ENCODE results near the gene GNG14. TPM values are rescaled to one million over a fixed set of nuclear protein-coding genes. Genes with fewer than 3 reads are reported as not detected.

GNG14 gene
- total RNA-seq, 4 donors from 2014 or later, result not detected

GRCh38 chr19:12667731-12668302 is 20.0 kb upstream of the GNG14 start:
- Histone ChIP-seq H3K27ac (replicated peaks in 1 of 4) (peak overlapping the region; percentile 77 to 94 (median 88)), H3K9me3 (no peaks in the 10 kb centered on the region), H3K36me3 (peaks cover 12 to 42% (median 34%) of the 10 kb centered on the region in 4 donors), H3K27me3 (no peaks in the 10 kb centered on the region), H3K4me1 (peaks cover 38 to 68% (median 52%) of the 10 kb centered on the region in 4 donors), H3K4me3 (peak overlapping the region; percentile 66 to 92 (median 74))
- 80% methylated on average over 4 of the region's 4 CpGs for WGBS
- intact Hi-C loops (cut with DNase I), result no loop called here
- TF ChIP-seq CTCF (IDR thresholded peaks at IDR 0.05) (no peak), POLR2AphosphoS5 (IDR thresholded peaks at IDR 0.05) (no peak)
- DNase-seq (ENCODE audit: extremely low spot score), result no peak

DNA sequence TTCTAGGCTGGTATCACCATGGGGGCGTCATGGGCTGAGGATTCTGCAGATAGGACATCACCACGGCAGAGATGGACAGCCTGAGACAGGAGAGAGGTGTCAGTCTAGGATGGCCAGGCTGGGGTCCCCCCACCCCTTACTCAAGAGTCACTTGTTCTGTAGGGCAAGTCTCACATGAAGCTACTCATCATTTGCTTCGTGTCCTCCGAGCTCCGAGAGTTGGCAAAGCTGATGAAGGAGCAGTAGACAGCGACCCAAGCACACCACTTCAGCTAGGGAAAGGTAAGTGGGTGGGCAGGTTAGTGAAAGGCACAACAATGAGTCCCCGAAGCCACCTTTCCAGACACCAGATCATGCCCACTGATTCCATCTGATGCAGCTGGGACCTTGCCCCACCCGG is 19.5 kb upstream of the GNG14 start:
- H3K27me3 ChIP-seq, result no peaks in the 10 kb centered on the region
- peaks cover 38 to 68% (median 52%) of the 10 kb centered on the region in 4 donors for H3K4me1 ChIP-seq
- no peak for DNase-seq (ENCODE audit: extremely low spot score)
- 68% methylated on average over 8 of the region's 8 CpGs for WGBS
- H3K9me3 ChIP-seq, result no peaks in the 10 kb centered on the region
- H3K36me3 ChIP-seq, result peaks cover 10 to 42% (median 34%) of the 10 kb centered on the region in 4 donors
- peak overlapping the region; percentile 66 to 92 (median 72) for H3K4me3 ChIP-seq
- TF ChIP-seq CTCF (IDR thresholded peaks at IDR 0.05) (no peak), POLR2A (IDR thresholded peaks at IDR 0.05; ENCODE audit: low read depth) (no peak), EP300 (IDR thresholded peaks at IDR 0.05) (no peak), POLR2AphosphoS5 (IDR thresholded peaks at IDR 0.05) (no peak)
- H3K27ac ChIP-seq (replicated peaks in 1 of 4), result peak overlapping the region; percentile 89 to 94 (median 92)
- intact Hi-C loops (cut with DNase I), result no loop called here

DNA sequence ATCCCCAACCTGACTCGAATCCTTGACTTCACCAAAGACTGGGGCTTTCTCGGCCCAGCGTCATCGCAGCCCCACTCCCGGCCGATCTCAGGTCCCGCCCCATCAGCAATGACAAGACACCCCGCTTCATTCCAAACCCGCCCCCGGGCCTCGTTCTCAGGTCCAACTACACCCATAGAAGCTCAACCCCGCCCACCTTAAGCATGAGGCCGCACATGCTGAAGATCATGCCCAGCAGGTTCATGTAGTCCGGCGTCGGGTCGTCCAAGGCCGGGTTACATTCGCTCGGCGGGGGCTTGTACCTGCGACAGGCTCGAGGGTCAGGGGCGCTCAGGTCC is 18.9 kb upstream of the GNG14 start:
- WGBS, result under 1% methylated on average over 17 of the region's 24 CpGs
- peaks cover 38 to 68% (median 52%) of the 10 kb centered on the region in 4 donors for H3K4me1 ChIP-seq
- DNase-seq (ENCODE audit: extremely low spot score), result peak; percentile 93
- H3K4me3 ChIP-seq, result peak overlapping the region; percentile 66 to 92 (median 72)
- peaks cover 13 to 42% (median 34%) of the 10 kb centered on the region in 4 donors for H3K36me3 ChIP-seq
- peak overlapping the region; percentile 89 to 94 (median 92) for H3K27ac ChIP-seq (replicated peaks in 1 of 4)
- TF ChIP-seq POLR2AphosphoS5 (IDR thresholded peaks at IDR 0.05) (no peak), EP300 (IDR thresholded peaks at IDR 0.05) (no peak), POLR2A (IDR thresholded peaks at IDR 0.05; ENCODE audit: low read depth) (no peak), CTCF (IDR thresholded peaks at IDR 0.05) (no peak)
- intact Hi-C loops (cut with DNase I), result no loop called here
- no peaks in the 10 kb centered on the region for H3K9me3 ChIP-seq
- H3K27me3 ChIP-seq, result no peaks in the 10 kb centered on the region

DNA sequence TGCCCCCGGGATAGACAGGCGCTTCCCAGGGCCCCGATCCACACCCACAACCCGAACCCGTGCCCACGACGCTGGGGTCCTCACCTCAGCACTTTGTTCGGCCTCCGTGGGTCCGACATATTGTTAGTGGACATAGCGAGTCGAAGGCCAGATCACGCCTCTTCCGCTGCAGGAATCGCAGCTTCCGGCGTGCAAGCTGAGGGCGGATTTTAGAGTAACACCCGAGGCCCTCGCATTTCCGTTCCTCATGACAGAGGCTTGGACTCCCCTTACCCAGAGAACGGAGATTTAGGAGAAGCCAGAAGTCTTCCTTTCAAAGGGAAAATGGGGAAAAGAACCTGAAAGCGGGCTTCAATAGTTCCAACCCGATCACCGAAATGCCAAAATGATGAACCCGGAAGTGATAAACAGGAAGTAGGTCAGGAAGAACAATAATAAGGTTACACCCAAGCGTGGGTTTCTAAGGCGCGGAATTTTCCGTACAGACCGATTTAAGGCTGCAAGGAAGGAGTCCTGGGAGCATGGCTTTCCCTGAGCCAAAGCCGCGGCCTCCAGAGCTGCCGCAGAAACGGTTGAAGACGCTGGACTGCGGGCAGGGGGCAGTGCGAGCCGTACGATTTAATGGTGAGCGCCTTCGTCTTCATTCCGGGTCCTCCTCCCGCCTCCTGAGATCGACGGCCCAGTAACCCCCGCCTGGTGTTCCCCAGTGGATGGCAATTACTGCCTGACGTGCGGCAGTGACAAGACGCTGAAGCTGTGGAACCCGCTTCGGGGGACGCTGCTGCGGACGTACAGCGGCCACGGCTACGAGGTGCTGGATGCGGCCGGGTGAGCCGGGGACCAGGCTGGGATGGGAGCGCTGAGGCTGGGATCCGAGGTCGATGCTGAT is 18.3 kb upstream of the GNG14 start:
- H3K4me3 ChIP-seq, result peak overlapping the region; percentile 66 to 92 (median 72)
- DNase-seq (ENCODE audit: extremely low spot score), result peak; percentile 97
- H3K27ac ChIP-seq (replicated peaks in 1 of 4), result peak overlapping the region; percentile 89 to 94 (median 92)
- peaks cover 38 to 63% (median 50%) of the 10 kb centered on the region in 4 donors for H3K4me1 ChIP-seq
- intact Hi-C loops (cut with DNase I), result loop anchor here (5.0 kb wide), 1 partner anchor 53 kb away; the partner anchor contains the start of gene TNPO2
- H3K9me3 ChIP-seq, result no peaks in the 10 kb centered on the region
- 0% methylated on average over 17 of the region's 64 CpGs for WGBS
- no peaks in the 10 kb centered on the region for H3K27me3 ChIP-seq
- peaks cover 18 to 42% (median 34%) of the 10 kb centered on the region in 4 donors for H3K36me3 ChIP-seq
- TF ChIP-seq POLR2AphosphoS5 (IDR thresholded peaks at IDR 0.05) (peak; percentile 77 to 81), CTCF (IDR thresholded peaks at IDR 0.05) (peak in 1 of 3 experiments; percentile 22), POLR2A (IDR thresholded peaks at IDR 0.05; ENCODE audit: low read depth) (no peak)

Data from esophagus muscularis mucosa (tissue), 4 donors.